ENCODE measurements around the gene MNDA.

Gene MNDA

GRCh38 chr1:158830904-158831507 is at the start of gene MNDA:
Gene MNDA, plus strand, starts transcription at chr1:158831351. Its CDS starts 10,803 bp downstream, at chr1:158842154.
- no peak for DNase-seq

GRCh38 chr1:158793604-158794003 is 37.5 kb upstream of the MNDA start:
- DNase-seq: no peak

GRCh38 chr1:158794247-158794646 is 36.9 kb upstream of the MNDA start:
- DNase-seq: no peak

GRCh38 chr1:158798531-158798930 is 32.6 kb upstream of the MNDA start:
- no peak for DNase-seq

GRCh38 chr1:158799689-158800088 is 31.5 kb upstream of the MNDA start:
- no peak for DNase-seq

- DNase-seq: no peak
Measured at GRCh38 chr1:158800526-158800925, 30.6 kb upstream of the MNDA start.

- DNase-seq: no peak
Measured at GRCh38 chr1:158801396-158801795, 29.8 kb upstream of the MNDA start.

- DNase-seq: no peak
Measured at GRCh38 chr1:158803678-158804077, 27.5 kb upstream of the MNDA start.

GRCh38 chr1:158806916-158807536 is 24.1 kb upstream of the MNDA start:
- DNase-seq: no peak

- no peak for DNase-seq
Measured at GRCh38 chr1:158809256-158809655, 21.9 kb upstream of the MNDA start.

- no peak for DNase-seq
Measured at GRCh38 chr1:158809862-158810261, 21.3 kb upstream of the MNDA start.

- DNase-seq: no peak
Measured at GRCh38 chr1:158810311-158810710, 20.8 kb upstream of the MNDA start.

GRCh38 chr1:158812336-158812735 is 18.8 kb upstream of the MNDA start:
- no peak for DNase-seq

GRCh38 chr1:158813164-158813563 is 18.0 kb upstream of the MNDA start:
- no peak for DNase-seq

GRCh38 chr1:158814970-158815369 is 16.2 kb upstream of the MNDA start:
- no peak for DNase-seq

GRCh38 chr1:158818560-158818959 is 12.6 kb upstream of the MNDA start:
- DNase-seq: no peak

GRCh38 chr1:158818975-158819431 is 12.1 kb upstream of the MNDA start:
- DNase-seq: peak in 34 of 58 donors; percentile 1 to 77 (median 30)

- DNase-seq: no peak
Measured at GRCh38 chr1:158819461-158820443, 11.4 kb upstream of the MNDA start.

GRCh38 chr1:158821723-158822122 is 9.4 kb upstream of the MNDA start:
- DNase-seq: no peak

GRCh38 chr1:158830074-158830677 is 975 bp upstream of the MNDA start:
- DNase-seq: no peak

- DNase-seq: no peak
Measured at GRCh38 chr1:158833264-158833663, 2.1 kb downstream of the MNDA start.

- no peak for DNase-seq
Measured at GRCh38 chr1:158836038-158836437, 4.9 kb downstream of the MNDA start.
